Inflammatory macrophage (primary cell): Measurements from ENCODE around the gene CCDC6.
"Not testable (repeated sequence)": the region's sequence is repeated elsewhere in the genome, so short reads cannot be mapped to it uniquely, and the experiment has no call there.

Experiments
- DNase-seq, 2 donors: peaks; one replicate each; pipeline ENCODE4 v3.0.0-alpha.2; 2020 to 2022

Gene CCDC6

DNA sequence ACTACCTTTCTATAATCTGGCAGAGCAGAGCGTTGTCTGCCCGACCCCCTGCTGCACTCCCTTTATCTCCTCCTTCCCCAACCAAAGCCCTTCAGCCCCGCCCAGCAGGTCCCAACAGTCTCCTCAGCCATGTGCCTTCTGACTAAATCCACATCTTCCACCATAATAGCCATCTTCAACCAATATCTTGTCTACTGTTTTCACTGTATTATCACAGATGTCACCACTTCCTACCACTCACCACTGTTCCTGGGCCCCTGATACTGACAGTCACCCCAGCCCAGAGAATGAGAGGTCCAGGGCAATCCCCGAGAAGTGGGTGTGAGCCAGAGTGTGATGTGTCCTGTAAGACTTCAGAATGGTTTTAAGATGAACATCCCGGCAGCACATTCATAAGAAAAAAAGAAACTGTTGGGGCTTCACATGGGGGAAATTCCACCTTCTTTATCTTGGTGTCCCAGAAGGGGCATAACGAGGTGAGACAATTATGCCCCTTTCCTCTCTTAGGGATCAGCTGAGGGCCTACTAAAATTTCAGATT, 25.3 kb downstream of the CCDC6 start:
- no peak for DNase-seq

DNA sequence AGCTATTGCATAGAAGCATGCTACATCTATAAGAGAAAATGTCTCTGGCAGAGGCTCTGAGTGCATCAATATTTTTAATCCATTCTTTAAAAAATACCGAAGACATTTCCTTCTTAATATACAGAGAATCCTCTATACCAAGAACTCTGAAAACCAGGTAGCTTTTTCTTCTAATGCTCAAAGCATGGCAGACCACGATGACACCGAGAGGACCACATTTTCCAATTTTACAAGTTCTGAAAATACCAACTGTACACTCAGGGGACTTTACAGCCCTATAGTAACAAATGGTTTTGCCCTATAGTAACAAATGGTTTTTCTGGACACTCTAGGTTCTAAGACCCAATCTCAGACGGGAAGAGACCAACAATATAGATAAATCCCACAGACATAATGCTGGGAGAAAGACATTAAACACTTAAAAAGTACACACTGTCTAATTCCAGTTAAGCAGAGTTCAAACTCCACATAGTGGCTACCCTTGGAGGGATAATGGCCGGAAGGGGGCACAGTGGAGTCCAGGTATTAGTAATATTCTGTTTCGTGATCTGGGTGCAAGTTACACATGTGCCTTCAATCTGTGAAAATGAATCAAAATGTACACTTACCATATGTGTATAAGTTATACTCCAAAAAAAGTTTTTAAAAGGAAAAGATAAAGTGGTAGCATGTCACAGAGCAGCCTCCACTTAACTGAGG, 26.2 kb downstream of the CCDC6 start:
- DNase-seq = no peak

DNA sequence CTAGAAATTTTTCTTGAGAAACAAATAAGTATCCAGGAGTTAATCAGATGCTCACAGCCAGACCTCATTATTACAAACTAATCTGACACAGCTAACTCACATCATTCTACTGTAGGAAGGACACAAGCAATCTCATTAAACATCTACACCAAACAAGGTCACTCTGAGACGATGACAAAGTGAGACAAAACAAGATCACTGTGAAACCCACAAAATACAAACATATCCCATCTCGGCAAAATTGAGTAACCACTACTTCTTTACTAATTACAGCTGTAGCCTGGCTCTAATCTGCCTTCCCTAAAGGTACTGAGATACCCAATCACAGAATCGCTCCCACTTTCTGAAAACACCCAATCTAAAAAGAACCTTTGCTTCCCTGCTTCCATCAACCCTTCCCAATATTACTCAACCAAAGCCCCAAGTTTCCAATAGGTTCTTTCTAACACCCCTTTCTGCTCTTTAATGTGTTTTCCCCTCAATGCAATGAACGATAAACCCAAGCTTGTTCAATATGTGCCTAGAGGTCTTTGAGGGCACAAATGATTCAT, 26.9 kb downstream of the CCDC6 start:
- no peak for DNase-seq

DNA sequence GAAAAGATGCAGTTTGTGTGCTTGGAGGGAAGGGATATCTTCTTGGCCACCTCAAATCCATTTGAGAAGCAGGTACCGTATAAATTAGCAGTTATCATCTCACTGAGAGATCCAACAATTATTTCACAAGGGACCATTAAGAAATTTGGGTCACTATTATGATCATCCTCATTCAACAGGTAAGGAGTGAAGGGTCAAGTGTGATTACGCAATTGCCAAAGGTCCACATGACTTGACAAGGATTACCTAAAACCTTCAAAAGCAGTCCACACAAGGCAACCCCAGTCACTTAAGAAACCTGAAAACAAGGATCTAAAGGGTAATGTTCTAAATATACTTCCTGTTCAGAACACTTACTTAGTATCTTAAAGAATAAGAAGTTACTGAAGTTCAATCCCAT, 27.4 kb downstream of the CCDC6 start:
- DNase-seq = no peak

DNA sequence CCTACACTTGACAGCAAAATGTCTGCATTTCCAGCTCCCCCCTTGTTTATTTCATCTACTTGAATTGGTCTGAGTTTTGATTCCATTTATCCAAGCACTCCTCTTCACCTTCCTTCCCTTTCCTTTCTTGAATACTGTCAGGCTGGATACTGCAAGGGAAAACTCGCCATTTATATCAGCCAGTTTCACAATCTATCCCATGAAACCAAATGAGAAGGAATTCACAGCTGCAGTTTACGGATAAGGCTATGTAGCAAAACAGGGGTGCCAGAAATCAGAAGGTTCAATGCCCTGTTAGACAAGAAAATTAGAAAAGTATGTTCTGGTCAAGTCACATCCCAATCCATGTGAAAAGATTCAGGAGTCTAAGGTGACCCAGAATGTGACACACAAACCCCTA, 28.1 kb downstream of the CCDC6 start:
- no peak for DNase-seq

DNA sequence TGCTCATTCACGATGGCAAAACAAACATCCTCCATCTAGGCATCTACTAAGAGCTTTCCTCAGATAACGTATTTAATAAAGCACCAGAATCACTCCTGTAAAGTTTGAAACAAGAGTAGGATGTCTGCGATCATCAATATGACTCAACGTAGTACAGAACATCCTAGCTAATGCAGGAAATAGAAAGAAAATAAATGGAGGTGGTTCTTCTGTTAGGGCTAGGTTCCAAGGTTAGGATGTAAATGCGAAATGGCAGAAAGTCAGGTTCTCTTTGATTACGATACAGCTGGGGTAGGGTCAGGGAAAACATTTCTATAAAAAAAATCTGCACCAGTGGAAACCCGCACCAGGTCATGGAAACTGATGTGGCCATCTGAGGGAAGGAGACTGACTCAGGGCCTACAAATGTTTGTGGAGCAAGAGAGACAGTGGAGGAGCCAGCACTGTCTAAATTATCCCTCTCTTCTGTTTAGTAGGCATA, 29.1 kb downstream of the CCDC6 start:
- no peak for DNase-seq

DNA sequence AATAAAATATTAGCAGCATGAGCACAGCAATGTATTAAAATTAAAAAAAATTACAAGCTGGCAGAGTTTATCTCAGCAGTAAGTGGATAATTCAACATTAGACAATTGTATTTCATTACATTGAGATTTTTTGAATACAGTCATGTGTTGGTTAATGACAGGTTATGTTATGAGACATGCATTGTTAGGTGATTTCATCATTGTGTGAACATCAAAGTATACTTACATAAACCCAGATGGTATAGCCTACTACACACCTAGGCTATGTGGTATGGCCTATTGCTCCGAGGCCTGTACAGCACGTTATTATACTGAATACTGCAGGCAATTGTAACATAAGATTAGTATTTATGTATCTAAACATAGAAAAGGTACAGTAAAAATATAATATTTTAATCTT, 29.7 kb downstream of the CCDC6 start:
- DNase-seq = no peak

DNA sequence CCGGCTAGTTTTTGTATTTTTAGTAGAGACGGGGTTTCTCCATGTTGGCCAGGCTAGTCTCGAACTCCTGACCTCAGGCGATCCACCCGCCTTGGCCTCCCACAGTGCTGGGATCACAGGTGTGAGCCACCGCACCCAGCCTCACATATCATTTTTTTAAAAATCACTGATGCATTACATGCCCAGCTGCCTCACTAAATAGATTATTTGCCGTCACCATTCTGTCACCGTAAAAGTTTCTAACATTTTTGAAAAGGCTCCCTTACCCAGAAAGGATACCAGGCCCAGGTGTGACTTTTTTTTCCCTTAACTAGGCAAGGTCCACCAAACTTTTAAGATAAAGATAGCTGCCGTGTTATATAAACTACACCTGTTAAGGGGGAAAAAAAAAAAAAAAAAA, 30.1 kb downstream of the CCDC6 start:
- not testable (repeated sequence) for DNase-seq

DNA sequence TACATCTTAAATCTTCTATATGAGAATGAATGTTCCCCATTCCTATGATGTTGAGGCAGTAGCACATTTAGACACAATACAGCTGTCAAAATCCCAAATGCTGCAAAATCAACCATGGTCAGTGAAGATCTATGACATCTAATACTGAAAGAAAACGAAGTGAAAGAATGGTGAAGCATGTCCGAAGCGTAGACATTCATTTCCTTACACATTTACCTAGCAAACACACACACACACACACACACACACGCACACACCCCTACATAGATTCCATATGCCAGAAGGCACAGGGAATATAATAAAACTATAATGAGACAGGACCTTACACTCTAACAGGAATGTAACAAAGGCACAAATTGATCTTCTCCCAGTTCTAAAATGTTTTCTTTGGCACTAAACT, 32.5 kb downstream of the CCDC6 start:
- no peak for DNase-seq

DNA sequence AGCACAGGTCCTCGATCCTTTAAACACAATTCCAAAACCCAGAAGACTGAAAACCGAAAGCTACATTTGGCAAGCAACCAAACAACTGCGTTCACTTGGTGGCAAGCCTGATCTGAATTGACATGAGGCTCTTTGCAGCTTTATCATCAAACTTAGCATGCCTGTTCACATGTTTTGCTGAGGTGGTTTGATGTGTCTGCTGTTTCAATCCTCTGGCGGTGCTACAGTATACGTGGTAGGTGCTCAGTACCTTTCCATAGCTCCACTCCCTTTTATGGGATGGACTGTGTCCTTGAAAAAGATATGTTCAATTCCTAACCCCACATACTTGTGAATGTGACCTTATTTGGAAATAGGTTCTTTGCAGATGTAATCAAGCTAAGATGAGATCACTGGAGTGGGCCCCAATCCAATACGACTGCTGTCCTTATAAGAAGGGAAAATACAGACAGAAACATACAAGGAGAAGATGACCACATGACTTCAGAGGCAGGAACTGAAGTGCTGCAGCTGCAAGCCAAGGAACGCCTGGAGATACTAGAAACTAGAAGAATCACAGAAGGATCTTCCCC, 33.4 kb downstream of the CCDC6 start:
- DNase-seq = peak; percentile 29 to 40

DNA sequence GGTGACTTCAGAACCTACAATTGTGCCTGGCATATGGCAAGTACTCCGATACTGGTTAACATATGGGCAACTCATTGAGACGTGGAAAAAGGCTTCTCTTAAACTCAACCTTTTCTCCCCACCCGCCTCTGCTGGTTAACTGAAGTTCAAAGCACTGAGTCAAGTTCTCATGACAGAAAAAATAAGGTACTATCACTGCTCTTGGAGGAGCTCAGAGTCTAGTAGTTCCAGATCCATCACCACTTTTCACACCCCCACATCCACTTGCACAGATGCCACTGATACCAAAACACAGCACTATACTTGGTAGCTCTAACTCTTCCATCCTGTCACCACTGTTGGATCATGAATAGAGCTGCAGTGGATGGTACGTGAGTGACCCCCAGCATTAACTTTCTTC, 36.2 kb downstream of the CCDC6 start:
- DNase-seq = no peak

DNA sequence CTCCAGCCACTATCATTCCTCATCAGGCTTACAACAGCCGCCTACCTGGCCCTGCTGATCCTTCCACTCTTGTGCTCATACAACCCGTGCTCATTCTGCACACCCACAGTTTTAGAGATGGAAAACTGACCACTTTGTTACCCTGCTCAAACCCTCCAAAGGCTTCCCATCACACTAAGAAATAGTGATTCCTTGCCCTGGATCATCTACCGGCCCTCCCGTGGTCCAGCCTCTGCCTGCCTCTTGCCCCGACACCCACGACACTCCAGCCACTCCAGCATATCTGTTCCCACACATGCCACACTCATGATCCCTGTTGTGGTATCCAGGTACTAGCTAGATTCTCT, 36.8 kb downstream of the CCDC6 start:
- DNase-seq = no peak

DNA sequence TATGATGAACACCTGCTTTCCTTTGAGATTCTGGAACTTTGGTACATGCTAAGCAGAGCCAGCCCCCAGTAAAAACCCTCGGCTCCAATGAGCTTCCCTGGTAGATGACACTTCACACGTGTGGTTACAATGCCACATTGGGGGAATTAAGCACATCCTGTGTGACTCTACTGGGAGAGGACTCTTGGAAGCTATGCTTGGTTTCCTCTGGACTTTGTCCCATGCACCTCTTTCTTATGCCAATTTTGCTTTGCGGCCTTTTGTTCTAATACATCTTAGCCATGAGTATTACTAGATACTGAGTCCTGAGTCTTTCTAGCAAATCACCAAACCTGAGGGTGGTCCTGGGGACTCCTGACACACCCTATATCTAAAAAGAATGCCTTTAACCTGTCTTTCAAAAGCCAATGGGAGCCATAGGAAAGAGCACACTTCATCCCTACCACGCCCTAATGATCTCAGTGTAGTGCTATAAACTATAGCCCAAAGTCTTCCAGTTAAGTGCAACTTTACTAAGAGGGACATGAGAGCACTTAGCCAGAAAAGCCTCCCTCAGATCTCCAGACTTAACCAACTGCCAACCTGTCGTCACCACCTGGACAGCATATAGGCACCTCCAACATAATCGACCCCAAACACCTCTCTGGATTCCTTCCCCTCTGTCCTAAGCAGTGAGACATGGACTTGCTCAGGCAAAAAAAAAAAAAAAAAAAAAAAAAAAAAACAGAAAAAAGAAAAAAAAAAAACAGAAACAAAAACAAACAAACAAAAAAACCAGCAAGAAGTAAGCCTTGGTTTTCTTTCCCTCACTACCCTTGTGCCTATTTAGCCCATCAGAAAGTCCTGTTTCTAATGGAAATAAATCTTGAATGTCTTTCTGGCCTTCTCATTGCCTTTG, 37.4 kb downstream of the CCDC6 start:
- DNase-seq = no peak

DNA sequence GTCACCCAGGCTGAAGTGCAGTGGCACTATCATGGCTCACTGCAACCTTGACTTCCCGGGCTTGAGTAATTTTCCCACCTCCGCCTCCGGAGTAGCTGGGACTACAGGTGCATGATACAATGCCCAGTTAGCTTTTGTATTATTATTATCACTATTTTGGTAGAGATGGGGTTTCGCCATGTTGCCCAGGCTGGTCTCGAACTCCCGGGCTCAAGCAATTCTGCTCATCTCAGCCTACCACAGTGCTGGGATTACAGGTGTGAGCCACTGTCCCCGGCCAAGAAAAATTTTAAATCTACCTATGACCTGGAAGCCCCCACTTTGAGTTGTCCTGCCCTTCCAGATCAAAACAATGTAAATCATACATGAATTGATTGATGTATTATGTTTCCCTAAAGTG, 38.8 kb downstream of the CCDC6 start:
- no peak for DNase-seq

DNA sequence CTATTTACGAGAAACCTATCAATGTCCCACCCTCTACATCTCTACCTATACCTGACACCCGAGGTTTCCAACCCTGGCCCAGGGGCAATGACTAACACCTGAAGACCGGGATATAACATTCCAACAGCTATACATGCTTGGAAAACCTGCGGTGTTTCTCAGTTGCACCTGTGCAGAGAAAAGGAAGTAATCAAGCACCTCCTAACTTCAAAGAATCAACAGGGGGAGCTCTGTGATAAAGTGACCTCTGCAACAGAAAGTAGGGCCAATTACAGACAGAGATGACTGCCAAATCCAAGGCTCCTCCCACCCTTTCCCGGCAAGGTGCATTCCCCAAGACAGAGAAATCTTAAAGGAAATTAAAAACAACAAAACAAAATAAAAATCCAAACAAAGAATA, 41.3 kb downstream of the CCDC6 start:
- DNase-seq = peak; percentile 13 to 14

DNA sequence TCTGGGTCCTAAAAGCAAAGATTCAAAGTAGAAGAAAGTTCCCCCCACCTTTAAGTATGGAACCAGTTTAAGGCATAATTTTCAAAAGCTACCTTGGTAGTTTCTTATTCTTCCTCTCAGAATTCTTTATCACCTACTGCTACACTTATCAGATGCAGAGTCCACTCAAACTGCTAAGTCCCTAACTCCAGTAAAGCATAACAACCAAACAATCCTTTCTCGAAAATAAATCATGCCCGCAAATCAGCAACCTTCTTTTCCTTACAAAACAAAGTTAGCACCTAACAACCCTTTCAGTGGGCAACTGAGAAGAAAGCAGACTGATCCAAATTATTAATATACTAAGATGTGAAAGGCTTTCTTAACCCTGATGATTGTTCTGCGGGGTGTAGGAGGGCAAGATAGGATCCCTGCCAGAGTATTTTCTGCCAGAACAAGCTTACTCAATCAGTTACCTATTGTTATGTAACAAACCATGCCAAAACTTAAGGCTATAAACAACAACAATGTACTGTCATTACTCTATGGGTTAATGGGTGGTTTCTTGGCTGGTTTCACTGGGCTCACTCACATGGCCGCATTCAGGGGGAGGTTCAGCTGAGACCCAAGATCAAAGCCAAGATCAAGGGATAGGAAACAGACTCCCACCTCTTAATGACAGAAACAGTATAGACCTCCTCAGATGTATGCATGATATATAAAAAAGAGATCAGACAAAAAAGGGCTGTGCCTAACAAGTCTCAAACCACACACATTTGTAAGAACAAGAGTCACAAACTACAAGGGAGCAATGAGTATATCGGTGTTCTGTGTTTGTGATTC, 42.0 kb downstream of the CCDC6 start:
- DNase-seq = no peak

DNA sequence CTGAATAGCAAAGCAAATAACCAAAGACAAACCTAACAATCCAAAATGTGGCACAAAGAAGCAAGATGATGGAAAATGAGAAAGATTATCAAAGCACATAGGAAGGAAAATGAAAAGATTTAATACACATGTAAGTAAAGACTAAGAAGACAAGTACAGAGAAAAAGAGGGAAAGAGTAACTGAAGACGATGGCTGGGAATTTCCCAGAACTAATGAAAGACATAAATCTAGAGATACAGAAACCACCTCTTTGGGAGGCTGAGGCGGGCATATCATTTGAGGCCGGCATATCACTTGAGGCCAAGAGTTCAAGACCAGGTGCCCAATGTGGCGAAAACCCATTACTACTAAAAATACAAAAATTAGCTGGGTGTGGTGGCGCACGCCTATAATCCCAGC, 46.8 kb downstream of the CCDC6 start:
- no peak for DNase-seq

DNA sequence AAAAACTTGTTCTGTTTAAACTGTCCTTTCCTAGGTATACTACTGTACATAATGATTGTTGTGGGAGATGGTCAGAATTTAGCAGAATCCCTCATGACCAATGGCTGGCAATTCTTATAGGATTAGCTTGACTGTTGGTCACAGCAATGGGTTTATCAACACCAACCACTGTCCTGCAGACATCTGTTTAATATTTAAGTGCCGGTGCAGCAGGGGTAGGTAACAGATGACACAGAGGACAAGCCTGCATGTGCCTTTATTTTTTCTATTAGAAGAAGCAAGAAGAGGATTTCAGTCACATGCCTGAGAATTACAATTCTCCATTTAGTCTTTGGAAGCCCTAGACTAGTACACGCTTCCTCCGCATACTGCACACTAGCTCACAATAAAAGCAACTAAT, 48.4 kb downstream of the CCDC6 start:
- no peak for DNase-seq

DNA sequence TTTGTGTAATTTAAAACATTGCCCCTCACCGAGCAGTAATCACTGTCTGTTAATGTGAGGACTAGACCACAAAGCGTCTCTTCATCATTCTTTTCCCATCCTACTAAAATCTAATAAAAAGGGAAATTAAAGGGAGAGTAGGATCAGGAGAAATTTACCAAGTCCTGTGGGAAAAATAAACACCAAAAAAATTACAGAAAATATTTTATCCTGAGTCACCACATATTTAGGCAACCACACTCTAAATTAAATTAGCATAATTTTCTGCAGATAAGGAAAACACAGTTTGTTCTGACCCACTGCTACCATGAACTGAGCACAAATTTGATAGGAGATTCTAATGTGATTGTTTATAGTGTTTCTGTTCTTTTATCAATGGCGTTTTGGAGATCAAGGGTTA, 49.3 kb downstream of the CCDC6 start:
- DNase-seq = no peak

DNA sequence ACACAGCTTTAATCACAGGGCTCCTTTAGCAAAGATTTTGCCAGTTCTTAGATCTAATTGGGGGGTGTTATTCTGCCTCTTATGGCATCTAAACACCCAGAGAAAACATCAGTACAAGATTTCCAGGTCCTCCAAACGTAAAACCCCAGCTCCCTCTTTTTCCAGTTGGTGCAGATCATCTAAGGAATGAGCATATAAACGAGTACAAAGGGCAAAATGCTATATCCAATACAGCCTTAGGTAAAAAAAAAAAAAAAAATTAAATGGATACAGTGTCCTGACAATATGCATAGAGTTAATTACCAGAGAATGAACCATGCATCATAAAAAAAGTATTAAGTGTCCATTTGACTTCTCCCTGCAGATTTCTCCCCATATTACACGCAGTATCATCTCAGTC, 50.3 kb downstream of the CCDC6 start:
- DNase-seq = no peak

DNA sequence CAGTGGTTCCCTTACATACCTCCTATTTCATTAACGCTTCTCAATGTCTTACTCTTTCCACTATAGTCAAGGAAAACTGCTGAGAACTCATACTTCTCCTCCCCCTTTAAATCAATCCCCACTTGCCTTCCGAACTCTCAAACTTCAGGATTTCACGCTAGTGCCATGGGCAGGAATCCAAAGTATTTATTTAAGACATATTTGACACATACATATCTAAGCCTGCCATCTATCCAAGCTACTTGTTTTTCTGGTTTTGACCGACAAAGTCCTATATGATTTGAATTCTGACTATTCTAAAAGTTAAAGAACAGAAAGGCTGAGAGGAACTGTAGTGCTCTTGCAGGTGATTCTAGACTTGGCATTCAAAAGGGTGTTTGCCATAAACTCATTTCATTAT, 51.8 kb downstream of the CCDC6 start:
- no peak for DNase-seq

DNA sequence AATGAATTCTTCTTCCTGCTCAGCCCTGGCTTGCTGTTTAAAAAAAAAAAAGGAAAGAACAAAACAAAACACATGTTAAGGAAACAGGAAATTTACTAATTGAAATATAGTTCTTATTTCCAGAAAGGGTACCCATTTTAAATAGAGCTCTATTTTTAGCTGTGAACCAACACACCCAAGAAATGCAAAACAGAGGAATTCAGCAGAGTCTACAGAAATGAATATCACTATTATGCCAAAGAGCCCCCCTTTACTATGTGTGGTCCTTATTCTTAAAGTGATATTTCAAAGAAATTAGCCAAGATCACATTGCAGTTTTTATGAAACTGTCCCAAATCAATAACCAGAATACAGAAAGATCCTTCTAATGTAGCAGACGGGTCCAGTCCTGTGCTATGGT, 53.7 kb downstream of the CCDC6 start:
- DNase-seq = no peak
